ENCODE results near the gene CLIC4. TPM values are rescaled to one million over a fixed set of nuclear protein-coding genes. Genes with fewer than 3 reads are reported as not detected.

The CLIC4 gene
- total and polyA plus RNA-seq, 2 of the 8 experiments (the other 6 are each of a cell fraction or from before 2014, with no cell fraction given), result 77.5 to 293 TPM

DNA sequence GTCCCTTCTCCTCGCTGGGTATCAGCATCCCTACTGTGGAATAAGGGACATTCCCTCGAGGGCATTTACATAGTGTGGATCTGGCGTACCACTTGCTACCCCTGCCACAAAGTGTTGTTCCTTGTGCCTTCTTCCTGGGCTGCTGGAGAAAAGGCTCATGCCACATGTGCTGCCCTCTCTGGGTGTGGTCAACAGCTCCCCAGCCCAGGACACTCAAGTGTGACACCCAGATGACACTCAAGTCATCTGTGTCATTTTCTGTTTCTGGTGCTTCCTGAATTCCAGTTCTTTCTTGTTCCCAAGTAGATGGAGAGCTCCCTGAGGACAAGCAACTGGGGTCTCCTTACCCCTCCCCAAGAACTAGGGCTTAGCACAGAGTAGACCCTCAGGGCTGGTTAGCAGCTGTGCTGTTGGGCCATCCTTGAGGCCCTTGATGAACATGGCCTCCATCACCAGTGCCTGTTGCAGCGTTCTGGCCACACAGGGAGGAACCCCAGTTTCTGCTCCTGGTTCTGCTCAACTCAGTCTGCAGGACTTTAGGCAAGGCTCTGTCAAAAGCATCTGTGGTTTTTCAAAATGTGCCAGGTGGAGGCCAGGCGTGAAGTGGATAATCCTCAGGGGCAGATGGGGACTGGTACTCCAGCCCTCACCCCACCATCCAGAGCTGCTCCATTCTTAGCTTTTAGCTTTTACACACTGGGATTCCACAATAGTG, 49.0 kb upstream of the CLIC4 start (continued):
- TF ChIP-seq, protein P1, sequence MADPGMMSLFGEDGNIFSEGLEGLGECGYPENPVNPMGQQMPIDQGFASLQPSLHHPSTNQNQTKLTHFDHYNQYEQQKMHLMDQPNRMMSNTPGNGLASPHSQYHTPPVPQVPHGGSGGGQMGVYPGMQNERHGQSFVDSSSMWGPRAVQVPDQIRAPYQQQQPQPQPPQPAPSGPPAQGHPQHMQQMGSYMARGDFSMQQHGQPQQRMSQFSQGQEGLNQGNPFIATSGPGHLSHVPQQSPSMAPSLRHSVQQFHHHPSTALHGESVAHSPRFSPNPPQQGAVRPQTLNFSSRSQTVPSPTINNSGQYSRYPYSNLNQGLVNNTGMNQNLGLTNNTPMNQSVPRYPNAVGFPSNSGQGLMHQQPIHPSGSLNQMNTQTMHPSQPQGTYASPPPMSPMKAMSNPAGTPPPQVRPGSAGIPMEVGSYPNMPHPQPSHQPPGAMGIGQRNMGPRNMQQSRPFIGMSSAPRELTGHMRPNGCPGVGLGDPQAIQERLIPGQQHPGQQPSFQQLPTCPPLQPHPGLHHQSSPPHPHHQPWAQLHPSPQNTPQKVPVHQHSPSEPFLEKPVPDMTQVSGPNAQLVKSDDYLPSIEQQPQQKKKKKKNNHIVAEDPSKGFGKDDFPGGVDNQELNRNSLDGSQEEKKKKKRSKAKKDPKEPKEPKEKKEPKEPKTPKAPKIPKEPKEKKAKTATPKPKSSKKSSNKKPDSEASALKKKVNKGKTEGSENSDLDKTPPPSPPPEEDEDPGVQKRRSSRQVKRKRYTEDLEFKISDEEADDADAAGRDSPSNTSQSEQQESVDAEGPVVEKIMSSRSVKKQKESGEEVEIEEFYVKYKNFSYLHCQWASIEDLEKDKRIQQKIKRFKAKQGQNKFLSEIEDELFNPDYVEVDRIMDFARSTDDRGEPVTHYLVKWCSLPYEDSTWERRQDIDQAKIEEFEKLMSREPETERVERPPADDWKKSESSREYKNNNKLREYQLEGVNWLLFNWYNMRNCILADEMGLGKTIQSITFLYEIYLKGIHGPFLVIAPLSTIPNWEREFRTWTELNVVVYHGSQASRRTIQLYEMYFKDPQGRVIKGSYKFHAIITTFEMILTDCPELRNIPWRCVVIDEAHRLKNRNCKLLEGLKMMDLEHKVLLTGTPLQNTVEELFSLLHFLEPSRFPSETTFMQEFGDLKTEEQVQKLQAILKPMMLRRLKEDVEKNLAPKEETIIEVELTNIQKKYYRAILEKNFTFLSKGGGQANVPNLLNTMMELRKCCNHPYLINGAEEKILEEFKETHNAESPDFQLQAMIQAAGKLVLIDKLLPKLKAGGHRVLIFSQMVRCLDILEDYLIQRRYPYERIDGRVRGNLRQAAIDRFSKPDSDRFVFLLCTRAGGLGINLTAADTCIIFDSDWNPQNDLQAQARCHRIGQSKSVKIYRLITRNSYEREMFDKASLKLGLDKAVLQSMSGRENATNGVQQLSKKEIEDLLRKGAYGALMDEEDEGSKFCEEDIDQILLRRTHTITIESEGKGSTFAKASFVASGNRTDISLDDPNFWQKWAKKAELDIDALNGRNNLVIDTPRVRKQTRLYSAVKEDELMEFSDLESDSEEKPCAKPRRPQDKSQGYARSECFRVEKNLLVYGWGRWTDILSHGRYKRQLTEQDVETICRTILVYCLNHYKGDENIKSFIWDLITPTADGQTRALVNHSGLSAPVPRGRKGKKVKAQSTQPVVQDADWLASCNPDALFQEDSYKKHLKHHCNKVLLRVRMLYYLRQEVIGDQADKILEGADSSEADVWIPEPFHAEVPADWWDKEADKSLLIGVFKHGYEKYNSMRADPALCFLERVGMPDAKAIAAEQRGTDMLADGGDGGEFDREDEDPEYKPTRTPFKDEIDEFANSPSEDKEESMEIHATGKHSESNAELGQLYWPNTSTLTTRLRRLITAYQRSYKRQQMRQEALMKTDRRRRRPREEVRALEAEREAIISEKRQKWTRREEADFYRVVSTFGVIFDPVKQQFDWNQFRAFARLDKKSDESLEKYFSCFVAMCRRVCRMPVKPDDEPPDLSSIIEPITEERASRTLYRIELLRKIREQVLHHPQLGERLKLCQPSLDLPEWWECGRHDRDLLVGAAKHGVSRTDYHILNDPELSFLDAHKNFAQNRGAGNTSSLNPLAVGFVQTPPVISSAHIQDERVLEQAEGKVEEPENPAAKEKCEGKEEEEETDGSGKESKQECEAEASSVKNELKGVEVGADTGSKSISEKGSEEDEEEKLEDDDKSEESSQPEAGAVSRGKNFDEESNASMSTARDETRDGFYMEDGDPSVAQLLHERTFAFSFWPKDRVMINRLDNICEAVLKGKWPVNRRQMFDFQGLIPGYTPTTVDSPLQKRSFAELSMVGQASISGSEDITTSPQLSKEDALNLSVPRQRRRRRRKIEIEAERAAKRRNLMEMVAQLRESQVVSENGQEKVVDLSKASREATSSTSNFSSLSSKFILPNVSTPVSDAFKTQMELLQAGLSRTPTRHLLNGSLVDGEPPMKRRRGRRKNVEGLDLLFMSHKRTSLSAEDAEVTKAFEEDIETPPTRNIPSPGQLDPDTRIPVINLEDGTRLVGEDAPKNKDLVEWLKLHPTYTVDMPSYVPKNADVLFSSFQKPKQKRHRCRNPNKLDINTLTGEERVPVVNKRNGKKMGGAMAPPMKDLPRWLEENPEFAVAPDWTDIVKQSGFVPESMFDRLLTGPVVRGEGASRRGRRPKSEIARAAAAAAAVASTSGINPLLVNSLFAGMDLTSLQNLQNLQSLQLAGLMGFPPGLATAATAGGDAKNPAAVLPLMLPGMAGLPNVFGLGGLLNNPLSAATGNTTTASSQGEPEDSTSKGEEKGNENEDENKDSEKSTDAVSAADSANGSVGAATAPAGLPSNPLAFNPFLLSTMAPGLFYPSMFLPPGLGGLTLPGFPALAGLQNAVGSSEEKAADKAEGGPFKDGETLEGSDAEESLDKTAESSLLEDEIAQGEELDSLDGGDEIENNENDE (IDR thresholded peaks at IDR 0.05; ENCODE audit: insufficient replicate concordance, low read length), result no peak
- TF ChIP-seq BRCA1 (IDR thresholded peaks at IDR 0.05; ENCODE audit: low read depth, low read length) (no peak), SP1 (IDR thresholded peaks at IDR 0.05; ENCODE audit: low read depth, low read length) (no peak), PHF8 (conservative IDR thresholded peaks at IDR 0.05; ENCODE audit: low read depth, low read length) (no peak), SIX5 (IDR thresholded peaks at IDR 0.05; ENCODE audit: low read depth, low read length) (no peak), MAFK (IDR thresholded peaks at IDR 0.05; ENCODE audit: low read depth, low read length) (no peak), EGR1 (IDR thresholded peaks at IDR 0.05; ENCODE audit: borderline replicate concordance, low read depth, low read length) (no peak), JUND (IDR thresholded peaks at IDR 0.05; ENCODE audit: low read length) (no peak)
- TF ChIP-seq, protein P2, sequence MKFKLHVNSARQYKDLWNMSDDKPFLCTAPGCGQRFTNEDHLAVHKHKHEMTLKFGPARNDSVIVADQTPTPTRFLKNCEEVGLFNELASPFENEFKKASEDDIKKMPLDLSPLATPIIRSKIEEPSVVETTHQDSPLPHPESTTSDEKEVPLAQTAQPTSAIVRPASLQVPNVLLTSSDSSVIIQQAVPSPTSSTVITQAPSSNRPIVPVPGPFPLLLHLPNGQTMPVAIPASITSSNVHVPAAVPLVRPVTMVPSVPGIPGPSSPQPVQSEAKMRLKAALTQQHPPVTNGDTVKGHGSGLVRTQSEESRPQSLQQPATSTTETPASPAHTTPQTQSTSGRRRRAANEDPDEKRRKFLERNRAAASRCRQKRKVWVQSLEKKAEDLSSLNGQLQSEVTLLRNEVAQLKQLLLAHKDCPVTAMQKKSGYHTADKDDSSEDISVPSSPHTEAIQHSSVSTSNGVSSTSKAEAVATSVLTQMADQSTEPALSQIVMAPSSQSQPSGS (IDR thresholded peaks at IDR 0.05; ENCODE audit: low read length), result no peak
